ENCODE data around the gene GRK5.

- no peak for TF ChIP-seq CTCF (IDR thresholded peaks at IDR 0.05)
- no peak for TF ChIP-seq POLR2AphosphoS5 (IDR thresholded peaks at IDR 0.05)
- no peak for TF ChIP-seq POLR2A (IDR thresholded peaks at IDR 0.05)
- TF ChIP-seq EP300 (IDR thresholded peaks at IDR 0.05), result no peak
Measured at GRCh38 chr10:119483839-119484238, 276.5 kb downstream of the GRK5 start.

Measured in sigmoid colon (tissue), 4 donors.